Spleen (tissue), 11 donors: ENCODE measurements around the gene GREB1. TPM values are rescaled to one million over a fixed set of nuclear protein-coding genes. Genes with fewer than 3 reads are reported as not detected.

Experiments
- DNase-seq: peaks from one replicate; pipeline ENCODE4 v3.0.0-alpha.2; 2020
- H3K27ac ChIP-seq, 8 donors: fragments of 200-600 bp; sonication (generic) in 7 of 8; 1 replicate in 4 of 8; 2 replicates in 4 of 8; pipeline versions ENCODE4 v1.5.0 to v1.8.0; 2016 to 2021; ENCODE audit warnings: inconsistent platforms in 4 of 8, mild to moderate bottlenecking in 4 of 8, moderate library complexity in 1 of 8
- H3K27me3 ChIP-seq, 7 donors: fragments of 200-600 bp; sonication (generic) in 6 of 7; replicated peaks in 1 of 7; 1 replicate in 4 of 7; 2 replicates in 3 of 7; pipeline versions ENCODE4 v1.5.0 to v1.8.0; 2016 to 2021; ENCODE audit warnings: inconsistent platforms in 3 of 7, mild to moderate bottlenecking in 1 of 7
- H3K36me3 ChIP-seq, 6 donors: fragments of 200-600 bp; sonication (generic) in 5 of 6; 1 replicate in 4 of 6; 2 replicates in 2 of 6; pipeline versions ENCODE4 v1.5.0 to v1.8.0; 2016 to 2021; ENCODE audit warnings: inconsistent platforms in 2 of 6
- H3K4me1 ChIP-seq, 6 donors: fragments of 200-600 bp; sonication (generic) in 5 of 6; 1 replicate in 3 of 6; 2 replicates in 3 of 6; pipeline versions ENCODE4 v1.5.0 to v1.8.0; 2016 to 2021; ENCODE audit warnings: inconsistent platforms in 3 of 6
- H3K4me3 ChIP-seq, 8 donors: fragments of 200-600 bp; sonication (generic) in 7 of 8; 1 replicate in 4 of 8; 2 replicates in 4 of 8; pipeline versions ENCODE4 v1.5.0 to v1.8.0; 2016 to 2021; ENCODE audit warnings: inconsistent platforms in 4 of 8, mild to moderate bottlenecking in 4 of 8, moderate library complexity in 2 of 8
- H3K9me3 ChIP-seq, 8 donors: fragments of 200-600 bp; sonication (generic) in 7 of 8; 1 replicate in 4 of 8; 2 replicates in 4 of 8; pipeline versions ENCODE4 v1.5.0 to v1.8.0; 2016 to 2021; ENCODE audit warnings: inconsistent platforms in 4 of 8
- POLR2A ChIP-seq, 3 donors: fragments of 450-650 bp; IDR thresholded peaks; one replicate each; pipeline ENCODE4 v1.5.1; 2017; ENCODE audit warnings: antibody characterized with exemption in 3 of 3, mild to moderate bottlenecking in 1 of 3
- POLR2AphosphoS5 ChIP-seq, 3 donors: sonication (generic); formaldehyde crosslinking; IDR thresholded peaks; one replicate each; pipeline ENCODE4 v1.5.1; 2017; ENCODE audit warnings: antibody characterized with exemption in 3 of 3
- WGBS, 5 donors: extraction: QIAGEN DNeasy Blood & Tissue Kit in 3 of 5; methylation state at CpG; one replicate each; pipeline versions ENCODE4 v1.1.5 to v1.1.7; 2013 to 2018; 5-methylcytosine and 5-hydroxymethylcytosine counted together
- intact Hi-C: fragments of 100-400 bp; cut with DNase I; formaldehyde crosslinking; loops from one replicate; pipeline ENCODE4 v1.15.0; 2023; ENCODE audit warnings: low total_unique reads
- polyA plus RNA-seq, 3 donors: library from polyadenylated mRNA; stranded (reverse); fragments of 200-250 nt; gene quantifications; one replicate each; pipeline ENCODE4 v1.2.1, GENCODE V29; 2013
- total RNA-seq, 7 donors: library from RNA; depleted of rRNA in 3 of 7; stranded (reverse); fragments of >200 nt in 3 of 7; fragmentation: NEBNext Ultra II Directional in 4 of 7; extraction: Animal tissue kit (Norgen Biotek cat#: 25700) in 4 of 7; gene quantifications; one replicate each; pipeline versions ENCODE4 v1.1.0 to v1.2.1, GENCODE V29; 2016 to 2021
- TF ChIP-seq, protein P1 (sequence below), 11 experiments: fragments of 200-600 bp in 7 of 11; fragments of 450-650 bp in 4 of 11; sonication (generic) in 4 of 11; IDR thresholded peaks in 8 of 11; conservative IDR thresholded peaks in 3 of 11; 1 replicate in 7 of 11; 2 replicates in 4 of 11; pipeline versions ENCODE4 v1.4.0 to v1.8.0; 2016 to 2021; ENCODE audit warnings: antibody characterized with exemption in 11 of 11, inconsistent platforms in 4 of 11, mild to moderate bottlenecking in 1 of 11
- donor health status: healthy with polysubstance abuse.
- donor health status: DM: no; HTN: no; CAD: no; lungs with moderate emphysema.
- donor health status: DM: no; HTN: no; CAD: no.
- donor health status: Bipolar disorder and iron deficiency.
- donor health status: healthy.
- donor health status: DM: no; HTN: no; CAD: no.
- donor health status: DM: yes; HTN: yes; CAD: no.

Gene GREB1
- total and polyA plus RNA-seq, 10 donors: 0.06 to 1.6 (median 0.51) TPM; not detected in 1

DNA sequence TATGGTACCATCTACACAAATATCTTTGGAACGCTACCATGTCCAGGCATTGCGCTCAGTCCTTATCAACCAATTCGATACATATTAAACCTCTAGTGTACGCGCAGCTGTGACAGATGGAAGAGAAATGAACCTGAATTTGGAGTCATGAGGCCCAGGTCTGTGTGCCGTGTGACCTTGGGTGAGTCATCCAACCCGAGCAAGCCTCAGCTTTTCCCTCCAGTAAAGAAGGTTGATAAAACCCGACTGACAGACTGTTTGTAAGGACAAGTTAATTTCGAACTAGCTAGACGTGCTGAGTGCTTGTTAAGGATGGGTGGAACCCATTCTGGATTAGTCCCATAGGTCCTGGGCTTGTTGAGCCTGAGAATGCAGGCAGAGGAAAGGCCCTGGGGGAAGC lies 28.2 kb downstream of the GREB1 start:
- Histone ChIP-seq H3K4me3 (no peak overlapping the region), H3K9me3 (no peaks in the 10 kb centered on the region), H3K36me3 (no peaks in the 10 kb centered on the region), H3K4me1 (no peaks in the 10 kb centered on the region), H3K27me3 (peaks cover 0 to 11% (median 0%) of the 10 kb centered on the region in 7 donors), H3K27ac (no peak overlapping the region)
- TF ChIP-seq POLR2AphosphoS5 (IDR thresholded peaks at IDR 0.05) (no peak), POLR2A (IDR thresholded peaks at IDR 0.05) (no peak)
- TF ChIP-seq, protein P1, sequence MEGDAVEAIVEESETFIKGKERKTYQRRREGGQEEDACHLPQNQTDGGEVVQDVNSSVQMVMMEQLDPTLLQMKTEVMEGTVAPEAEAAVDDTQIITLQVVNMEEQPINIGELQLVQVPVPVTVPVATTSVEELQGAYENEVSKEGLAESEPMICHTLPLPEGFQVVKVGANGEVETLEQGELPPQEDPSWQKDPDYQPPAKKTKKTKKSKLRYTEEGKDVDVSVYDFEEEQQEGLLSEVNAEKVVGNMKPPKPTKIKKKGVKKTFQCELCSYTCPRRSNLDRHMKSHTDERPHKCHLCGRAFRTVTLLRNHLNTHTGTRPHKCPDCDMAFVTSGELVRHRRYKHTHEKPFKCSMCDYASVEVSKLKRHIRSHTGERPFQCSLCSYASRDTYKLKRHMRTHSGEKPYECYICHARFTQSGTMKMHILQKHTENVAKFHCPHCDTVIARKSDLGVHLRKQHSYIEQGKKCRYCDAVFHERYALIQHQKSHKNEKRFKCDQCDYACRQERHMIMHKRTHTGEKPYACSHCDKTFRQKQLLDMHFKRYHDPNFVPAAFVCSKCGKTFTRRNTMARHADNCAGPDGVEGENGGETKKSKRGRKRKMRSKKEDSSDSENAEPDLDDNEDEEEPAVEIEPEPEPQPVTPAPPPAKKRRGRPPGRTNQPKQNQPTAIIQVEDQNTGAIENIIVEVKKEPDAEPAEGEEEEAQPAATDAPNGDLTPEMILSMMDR (IDR thresholded peaks at IDR 0.05 in 8 of 11, conservative IDR thresholded peaks at IDR 0.05 in 3 of 11): no peak
- intact Hi-C loops: no loop called here
- 91 to 95% (median 94%) methylated on average over 10 of the region's 10 CpGs for WGBS, 5 donors
- DNase-seq: no peak

GRCh38 chr2:11562476-11562875 lies 28.6 kb downstream of the GREB1 start:
- peak; percentile 56 for DNase-seq
- no peak overlapping the region for H3K4me3 ChIP-seq
- no peaks in the 10 kb centered on the region for H3K36me3 ChIP-seq
- 92 to 100% (median 95%) methylated on average over 5 of the region's 5 CpGs for WGBS, 5 donors
- no peaks in the 10 kb centered on the region for H3K9me3 ChIP-seq
- no peak overlapping the region for H3K27ac ChIP-seq
- peaks cover 0 to 9% (median 0%) of the 10 kb centered on the region in 7 donors for H3K27me3 ChIP-seq
- TF ChIP-seq, protein P1 (IDR thresholded peaks at IDR 0.05 in 8 of 11, conservative IDR thresholded peaks at IDR 0.05 in 3 of 11): no peak
- H3K4me1 ChIP-seq: no peaks in the 10 kb centered on the region
- intact Hi-C loops: no loop called here

GRCh38 chr2:11563784-11564666 lies 30.2 kb downstream of the GREB1 start:
- intact Hi-C loops: no loop called here
- Histone ChIP-seq H3K27ac (no peak overlapping the region), H3K4me1 (no peaks in the 10 kb centered on the region), H3K4me3 (no peak overlapping the region), H3K9me3 (no peaks in the 10 kb centered on the region), H3K27me3 (no peaks in the 10 kb centered on the region), H3K36me3 (no peaks in the 10 kb centered on the region)
- TF ChIP-seq, protein P1 (IDR thresholded peaks at IDR 0.05 in 8 of 11, conservative IDR thresholded peaks at IDR 0.05 in 3 of 11): no peak
- TF ChIP-seq POLR2AphosphoS5 (IDR thresholded peaks at IDR 0.05) (no peak), POLR2A (IDR thresholded peaks at IDR 0.05) (no peak)
- DNase-seq: peak; percentile 20
- 83 to 92% (median 89%) methylated on average over 8 of the region's 8 CpGs for whole genome bisulfite sequencing, 5 donors

- Histone ChIP-seq H3K9me3 (no peaks in the 10 kb centered on the region), H3K4me1 (no peaks in the 10 kb centered on the region), H3K27ac (no peak overlapping the region), H3K27me3 (peaks cover 0 to 6% (median 0%) of the 10 kb centered on the region in 7 donors), H3K36me3 (no peaks in the 10 kb centered on the region), H3K4me3 (no peak overlapping the region)
- DNase-seq: peak; percentile 35
- intact Hi-C loops: no loop called here
- TF ChIP-seq POLR2AphosphoS5 (IDR thresholded peaks at IDR 0.05) (no peak), POLR2A (IDR thresholded peaks at IDR 0.05) (no peak)
- TF ChIP-seq, protein P1 (IDR thresholded peaks at IDR 0.05 in 8 of 11, conservative IDR thresholded peaks at IDR 0.05 in 3 of 11): no peak
- 71 to 84% (median 75%) methylated on average over 7 of the region's 7 CpGs for WGBS, 5 donors
Measured at GRCh38 chr2:11564816-11565567, 31.1 kb downstream of the GREB1 start.
